Measurements from ENCODE around the gene KIAA0040.

The KIAA0040 gene

DNA sequence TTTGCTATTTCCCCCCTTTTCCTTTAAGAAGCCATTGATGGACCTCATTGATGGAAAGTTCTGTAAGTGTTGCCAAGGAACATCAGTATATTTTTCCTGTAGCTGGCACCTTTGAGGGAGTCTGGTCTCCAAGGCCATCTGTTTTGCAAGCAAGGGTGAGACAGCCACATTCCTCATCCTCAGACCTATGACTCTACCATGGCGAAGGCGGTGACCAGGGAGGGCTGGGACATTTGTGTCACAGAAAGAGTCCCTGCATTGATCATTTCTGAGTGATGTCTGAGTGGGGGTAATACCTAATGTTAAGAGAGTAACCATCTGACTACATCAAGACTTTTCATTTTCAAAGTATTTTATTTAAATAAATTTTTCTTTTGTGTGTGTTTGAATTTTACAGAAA, 35.4 kb downstream of the KIAA0040 start (continued):
- no peak for TF ChIP-seq ZFP3 (CRISPR knock-in tag; IDR thresholded peaks at IDR 0.05)
- no peak for TF ChIP-seq RARB (CRISPR knock-in tag; IDR thresholded peaks at IDR 0.05)
- TF ChIP-seq PPARA (CRISPR knock-in tag; IDR thresholded peaks at IDR 0.05; ENCODE audit: borderline replicate concordance) = no peak
- TF ChIP-seq SNAI2 (CRISPR knock-in tag; IDR thresholded peaks at IDR 0.05) = no peak
- no peak for TF ChIP-seq ESRRG (CRISPR knock-in tag; IDR thresholded peaks at IDR 0.05)
- TF ChIP-seq ISL1 (CRISPR knock-in tag; IDR thresholded peaks at IDR 0.05) = no peak
- no peak for TF ChIP-seq TCF4 (CRISPR knock-in tag; IDR thresholded peaks at IDR 0.05; ENCODE audit: borderline replicate concordance)

DNA sequence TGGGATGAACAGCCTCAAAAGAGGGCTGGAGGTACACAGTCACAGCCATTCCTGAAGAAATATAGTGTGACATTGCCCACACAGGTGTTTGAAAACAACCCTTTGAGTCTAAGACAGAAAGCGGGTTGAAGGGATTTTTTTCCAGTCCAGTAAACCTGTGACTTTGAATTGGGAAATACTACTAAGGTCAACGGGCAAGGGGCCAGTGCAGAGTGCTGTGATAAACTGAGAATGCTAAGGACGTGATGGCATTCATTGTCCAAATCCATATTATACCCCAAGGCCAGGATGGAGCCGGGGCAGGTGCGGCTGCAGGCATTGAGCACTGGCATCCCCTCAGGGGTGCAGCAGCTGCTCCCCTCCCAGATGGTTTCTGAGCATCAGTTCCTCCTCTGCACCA, 36.6 kb downstream of the KIAA0040 start:
- no peak for ATAC-seq
- TF ChIP-seq ZNF70 (CRISPR knock-in tag; IDR thresholded peaks at IDR 0.05) = no peak

DNA sequence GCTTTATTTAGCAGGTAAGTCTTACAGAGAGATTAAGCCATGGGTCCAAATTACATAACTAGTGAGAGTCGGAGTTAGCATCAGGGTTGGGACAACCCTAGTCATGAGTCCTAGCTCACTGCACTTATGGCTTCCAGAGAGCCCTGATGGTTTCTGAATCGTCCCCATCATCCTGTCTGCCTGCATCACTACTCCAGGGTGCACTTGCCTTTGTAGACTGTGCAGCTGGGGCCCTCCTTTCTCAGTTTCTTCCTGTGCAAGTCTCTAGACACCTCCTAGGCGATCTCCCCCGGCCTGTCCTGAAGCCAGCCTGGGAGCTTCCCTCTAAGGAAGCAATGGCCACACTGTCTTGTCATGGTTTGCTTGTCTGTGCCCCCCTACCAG, 37.1 kb downstream of the KIAA0040 start:
- ATAC-seq = no peak

DNA sequence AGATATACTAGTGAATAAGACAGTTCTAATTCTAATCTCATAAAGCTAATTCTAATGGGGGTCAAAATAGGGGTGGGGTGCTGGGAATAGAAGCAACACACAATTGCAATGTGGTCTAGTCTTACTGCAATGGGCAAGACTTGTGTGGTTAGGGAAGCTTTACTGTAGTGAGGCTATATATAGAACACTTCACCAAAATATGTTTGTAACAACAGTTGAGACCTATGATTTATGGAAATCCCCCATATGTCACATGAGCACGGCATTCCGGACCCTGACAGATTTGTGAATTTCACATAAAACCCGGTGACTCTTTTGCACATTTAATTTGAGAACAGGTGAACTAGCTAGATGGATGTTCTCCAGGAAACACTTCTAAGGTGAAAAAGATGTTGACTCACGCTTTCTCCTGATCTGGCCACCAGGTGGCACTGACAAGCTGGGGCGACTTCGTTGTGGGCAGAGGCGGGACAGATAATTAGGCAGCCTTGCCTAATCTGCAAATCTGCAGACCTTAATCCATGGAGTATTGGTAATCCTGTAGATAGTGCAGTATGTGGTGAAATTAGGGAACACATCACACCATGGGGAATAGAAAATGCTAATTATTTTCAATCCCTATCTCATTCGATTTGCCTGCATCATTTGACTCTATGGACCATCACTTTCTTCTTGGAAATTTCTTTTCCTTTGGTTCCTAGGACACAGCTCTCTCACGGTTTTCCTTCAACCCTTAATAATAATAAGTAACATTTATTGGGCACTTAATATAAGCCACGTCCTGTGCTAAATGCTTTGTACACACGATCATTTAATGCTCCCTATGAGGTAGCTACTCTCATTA, 37.7 kb downstream of the KIAA0040 start:
- ATAC-seq = peak; percentile 55
- TF ChIP-seq, protein P1, sequence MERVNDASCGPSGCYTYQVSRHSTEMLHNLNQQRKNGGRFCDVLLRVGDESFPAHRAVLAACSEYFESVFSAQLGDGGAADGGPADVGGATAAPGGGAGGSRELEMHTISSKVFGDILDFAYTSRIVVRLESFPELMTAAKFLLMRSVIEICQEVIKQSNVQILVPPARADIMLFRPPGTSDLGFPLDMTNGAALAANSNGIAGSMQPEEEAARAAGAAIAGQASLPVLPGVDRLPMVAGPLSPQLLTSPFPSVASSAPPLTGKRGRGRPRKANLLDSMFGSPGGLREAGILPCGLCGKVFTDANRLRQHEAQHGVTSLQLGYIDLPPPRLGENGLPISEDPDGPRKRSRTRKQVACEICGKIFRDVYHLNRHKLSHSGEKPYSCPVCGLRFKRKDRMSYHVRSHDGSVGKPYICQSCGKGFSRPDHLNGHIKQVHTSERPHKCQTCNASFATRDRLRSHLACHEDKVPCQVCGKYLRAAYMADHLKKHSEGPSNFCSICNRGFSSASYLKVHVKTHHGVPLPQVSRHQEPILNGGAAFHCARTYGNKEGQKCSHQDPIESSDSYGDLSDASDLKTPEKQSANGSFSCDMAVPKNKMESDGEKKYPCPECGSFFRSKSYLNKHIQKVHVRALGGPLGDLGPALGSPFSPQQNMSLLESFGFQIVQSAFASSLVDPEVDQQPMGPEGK (CRISPR knock-in tag; IDR thresholded peaks at IDR 0.05; ENCODE audit: borderline replicate concordance) = no peak
- TF ChIP-seq CREB5 (CRISPR knock-in tag; IDR thresholded peaks at IDR 0.05; ENCODE audit: low read depth) = no peak
- no peak for TF ChIP-seq ZNF565 (CRISPR knock-in tag; conservative IDR thresholded peaks at IDR 0.05; ENCODE audit: low read depth)
- TF ChIP-seq TCF4 (CRISPR knock-in tag; IDR thresholded peaks at IDR 0.05; ENCODE audit: borderline replicate concordance) = no peak
- TF ChIP-seq ARNTL (CRISPR knock-in tag; IDR thresholded peaks at IDR 0.05; ENCODE audit: borderline replicate concordance, low read depth) = no peak
- no peak for TF ChIP-seq GLIS3 (CRISPR knock-in tag; IDR thresholded peaks at IDR 0.05)
- TF ChIP-seq ZNF8 (CRISPR knock-in tag; IDR thresholded peaks at IDR 0.05) = no peak
- TF ChIP-seq SNAI2 (CRISPR knock-in tag; IDR thresholded peaks at IDR 0.05) = no peak
- no peak for TF ChIP-seq PPARA (CRISPR knock-in tag; IDR thresholded peaks at IDR 0.05; ENCODE audit: borderline replicate concordance)

More for the DNA sequence above, 37.1 kb downstream of the KIAA0040 start:
- no peak for TF ChIP-seq ZFP30 (CRISPR knock-in tag; IDR thresholded peaks at IDR 0.05)

DNA sequence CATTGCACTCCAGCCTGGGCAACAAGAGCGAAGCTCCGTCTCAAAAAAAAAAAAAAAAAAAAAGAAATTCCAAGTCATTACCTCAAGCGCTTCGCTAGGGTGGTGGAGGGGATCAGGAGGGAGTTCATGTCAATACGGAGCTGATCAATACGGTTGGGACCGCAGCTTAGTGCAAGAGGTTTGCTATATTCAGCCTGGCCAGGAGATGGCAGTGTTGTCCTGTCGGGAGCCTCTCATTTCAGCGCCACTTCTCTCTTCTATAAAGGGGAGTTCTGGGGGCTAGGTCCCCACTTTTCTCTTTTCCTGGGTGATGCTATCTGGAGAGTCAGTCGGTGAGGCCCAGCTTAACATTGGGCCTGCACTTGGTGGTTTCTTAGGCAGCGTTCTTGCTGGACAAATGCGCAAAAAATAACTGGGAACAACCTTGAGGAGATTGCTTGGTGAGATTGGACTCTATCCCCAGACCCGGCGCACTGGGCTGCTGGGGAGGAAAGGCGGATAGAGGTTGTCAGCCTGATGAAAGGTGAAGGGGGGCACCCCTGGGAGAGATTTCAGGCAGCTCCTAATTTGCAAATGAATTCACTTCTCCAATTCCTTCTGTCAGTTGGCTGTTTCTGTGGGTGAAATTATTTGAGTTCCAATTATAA, 40.4 kb downstream of the KIAA0040 start:
- TF ChIP-seq GLIS3 (CRISPR knock-in tag; IDR thresholded peaks at IDR 0.05) = no peak
- no peak for TF ChIP-seq ZNF565 (CRISPR knock-in tag; conservative IDR thresholded peaks at IDR 0.05; ENCODE audit: low read depth)
- TF ChIP-seq CREB5 (CRISPR knock-in tag; IDR thresholded peaks at IDR 0.05; ENCODE audit: low read depth) = no peak
- TF ChIP-seq, protein P2, sequence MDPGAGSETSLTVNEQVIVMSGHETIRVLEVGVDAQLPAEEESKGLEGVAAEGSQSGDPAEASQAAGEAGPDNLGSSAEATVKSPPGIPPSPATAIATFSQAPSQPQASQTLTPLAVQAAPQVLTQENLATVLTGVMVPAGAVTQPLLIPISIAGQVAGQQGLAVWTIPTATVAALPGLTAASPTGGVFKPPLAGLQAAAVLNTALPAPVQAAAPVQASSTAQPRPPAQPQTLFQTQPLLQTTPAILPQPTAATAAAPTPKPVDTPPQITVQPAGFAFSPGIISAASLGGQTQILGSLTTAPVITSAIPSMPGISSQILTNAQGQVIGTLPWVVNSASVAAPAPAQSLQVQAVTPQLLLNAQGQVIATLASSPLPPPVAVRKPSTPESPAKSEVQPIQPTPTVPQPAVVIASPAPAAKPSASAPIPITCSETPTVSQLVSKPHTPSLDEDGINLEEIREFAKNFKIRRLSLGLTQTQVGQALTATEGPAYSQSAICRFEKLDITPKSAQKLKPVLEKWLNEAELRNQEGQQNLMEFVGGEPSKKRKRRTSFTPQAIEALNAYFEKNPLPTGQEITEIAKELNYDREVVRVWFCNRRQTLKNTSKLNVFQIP (CRISPR knock-in tag; IDR thresholded peaks at IDR 0.05; ENCODE audit: borderline replicate concordance, low read depth) = no peak
- no peak for TF ChIP-seq ZFP3 (CRISPR knock-in tag; IDR thresholded peaks at IDR 0.05)
- no peak for TF ChIP-seq SNAI2 (CRISPR knock-in tag; IDR thresholded peaks at IDR 0.05)
- TF ChIP-seq PPARA (CRISPR knock-in tag; IDR thresholded peaks at IDR 0.05; ENCODE audit: borderline replicate concordance) = no peak
- TF ChIP-seq, protein P1 (CRISPR knock-in tag; IDR thresholded peaks at IDR 0.05; ENCODE audit: borderline replicate concordance) = no peak
- TF ChIP-seq ZFP30 (CRISPR knock-in tag; IDR thresholded peaks at IDR 0.05) = no peak
- no peak for TF ChIP-seq TCF4 (CRISPR knock-in tag; IDR thresholded peaks at IDR 0.05; ENCODE audit: borderline replicate concordance)
- TF ChIP-seq CSRNP3 (CRISPR knock-in tag; IDR thresholded peaks at IDR 0.05) = no peak

More for the DNA sequence above, 40.4 kb downstream of the KIAA0040 start:
- peak; percentile 82 for ATAC-seq
